Measurements from ENCODE around the gene C13orf46. TPM values are rescaled to one million over a fixed set of nuclear protein-coding genes. Genes with fewer than 3 reads are reported as not detected.

C13orf46 gene
- total RNA-seq, 1 experiment from 2014 or later, result not detected

- Mint-ChIP-seq H3K9me3 (ENCODE audit: unreplicated experiment) (no peaks in the 10 kb centered on the region), H3K4me1 (ENCODE audit: low read depth, unreplicated experiment) (no peaks in the 10 kb centered on the region), H3K4me3 (ENCODE audit: unreplicated experiment) (no peak overlapping the region), H3K36me3 (ENCODE audit: insufficient read depth, unreplicated experiment) (no peaks in the 10 kb centered on the region), H3K27me3 (ENCODE audit: insufficient read depth, unreplicated experiment) (peaks cover 5% of the 10 kb centered on the region), H3K27ac (ENCODE audit: unreplicated experiment) (no peak overlapping the region)
- ChIA-PET POLR2A (no interaction called here), CTCF (interaction anchor here (1.0 kb wide), 1 partner anchor 180 kb away, joined by 3 read pairs; no protein-coding TSS in a partner anchor)
- no peaks in the 10 kb centered on the region for H3K9me3 ChIP-seq
- no peak overlapping the region for H3K4me3 ChIP-seq (ENCODE audit: low read depth, low read length)
- H3K4me1 ChIP-seq, result no peaks in the 10 kb centered on the region
- no peaks in the 10 kb centered on the region for H3K27me3 ChIP-seq (replicated peaks; ENCODE audit: control insufficient read depth, insufficient read depth, low read length)
- no peak for DNase-seq
- H3K36me3 ChIP-seq (ENCODE audit: control insufficient read depth, insufficient read depth, low read length), result no peaks in the 10 kb centered on the region
- no TSS peak for BruUV-seq (replicated peaks)
- no peak for TF ChIP-seq CTCF (IDR thresholded peaks at IDR 0.05; ENCODE audit: insufficient read depth in 1 of 2, low read depth in 1 of 2, low read length in 1 of 2, severe bottlenecking in 1 of 2, unreplicated experiment in 1 of 2)
- intact Hi-C loops (cut with micrococcal nuclease; ENCODE audit: unreplicated experiment), result loop anchor here (2.0 kb wide), 1 partner anchor 88 kb away; no protein-coding TSS in a partner anchor
Measured at GRCh38 chr13:113905018-113905417, 68.9 kb downstream of the C13orf46 start.

- CTCF ChIA-PET, result interaction anchor here (1.0 kb wide), 1 partner anchor 180 kb away, joined by 3 read pairs; no protein-coding TSS in a partner anchor
- H3K27ac Mint-ChIP-seq (ENCODE audit: unreplicated experiment), result no peak overlapping the region
- Histone ChIP-seq H3K4me1 (no peaks in the 10 kb centered on the region), H3K4me3 (ENCODE audit: low read depth, low read length) (no peak overlapping the region), H3K36me3 (ENCODE audit: control insufficient read depth, insufficient read depth, low read length) (no peaks in the 10 kb centered on the region), H3K27me3 (replicated peaks; ENCODE audit: control insufficient read depth, insufficient read depth, low read length) (no peaks in the 10 kb centered on the region), H3K9me3 (no peaks in the 10 kb centered on the region)
- DNase-seq, result peak in 1 of 2 experiments; percentile 49
- peaks cover 5% of the 10 kb centered on the region for H3K27me3 Mint-ChIP-seq (ENCODE audit: insufficient read depth, unreplicated experiment)
- H3K4me1 Mint-ChIP-seq (ENCODE audit: low read depth, unreplicated experiment), result no peaks in the 10 kb centered on the region
- H3K4me3 Mint-ChIP-seq (ENCODE audit: unreplicated experiment), result no peak overlapping the region
- BruUV-seq (replicated peaks), result no TSS peak
- peak; percentile 34 to 58 for TF ChIP-seq CTCF (IDR thresholded peaks at IDR 0.05; ENCODE audit: insufficient read depth in 1 of 2, low read depth in 1 of 2, low read length in 1 of 2, severe bottlenecking in 1 of 2, unreplicated experiment in 1 of 2)
- POLR2A ChIA-PET, result no interaction called here
- no peaks in the 10 kb centered on the region for H3K9me3 Mint-ChIP-seq (ENCODE audit: unreplicated experiment)
- no peaks in the 10 kb centered on the region for H3K36me3 Mint-ChIP-seq (ENCODE audit: insufficient read depth, unreplicated experiment)
- intact Hi-C loops (cut with micrococcal nuclease; ENCODE audit: unreplicated experiment), result loop anchor here (2.0 kb wide), 1 partner anchor 88 kb away; no protein-coding TSS in a partner anchor
Measured at GRCh38 chr13:113904411-113904810, 69.5 kb downstream of the C13orf46 start.

GRCh38 chr13:113903912-113904311 lies 70.0 kb downstream of the C13orf46 start:
- POLR2A ChIA-PET, result no interaction called here
- Mint-ChIP-seq H3K36me3 (ENCODE audit: insufficient read depth, unreplicated experiment) (no peaks in the 10 kb centered on the region), H3K27ac (ENCODE audit: unreplicated experiment) (no peak overlapping the region), H3K9me3 (ENCODE audit: unreplicated experiment) (no peaks in the 10 kb centered on the region), H3K27me3 (ENCODE audit: insufficient read depth, unreplicated experiment) (peaks cover under 1% of the 10 kb centered on the region), H3K4me3 (ENCODE audit: unreplicated experiment) (no peak overlapping the region), H3K4me1 (ENCODE audit: low read depth, unreplicated experiment) (no peaks in the 10 kb centered on the region)
- Histone ChIP-seq H3K4me3 (ENCODE audit: low read depth, low read length) (no peak overlapping the region), H3K4me1 (no peaks in the 10 kb centered on the region), H3K9me3 (no peaks in the 10 kb centered on the region), H3K36me3 (ENCODE audit: control insufficient read depth, insufficient read depth, low read length) (no peaks in the 10 kb centered on the region), H3K27me3 (replicated peaks; ENCODE audit: control insufficient read depth, insufficient read depth, low read length) (no peaks in the 10 kb centered on the region)
- BruUV-seq (replicated peaks), result no TSS peak
- TF ChIP-seq CTCF (IDR thresholded peaks at IDR 0.05; ENCODE audit: insufficient read depth in 1 of 2, low read depth in 1 of 2, low read length in 1 of 2, severe bottlenecking in 1 of 2, unreplicated experiment in 1 of 2), result no peak
- intact Hi-C loops (cut with micrococcal nuclease; ENCODE audit: unreplicated experiment), result loop anchor here (2.0 kb wide), 1 partner anchor 87 kb away; no protein-coding TSS in a partner anchor
- no peak for DNase-seq
- CTCF ChIA-PET, result interaction anchor here (1.0 kb wide), 1 partner anchor 179 kb away, joined by 3 read pairs; no protein-coding TSS in a partner anchor

Other genes with a start within 250 kb of the C13orf46 start
- 0.67 and 0.82 TPM in 2 replicates for gene TMEM255B, start 214.8 kb downstream of the C13orf46 start, total RNA-seq (2022)
- gene GAS6, start 110.0 kb downstream of the C13orf46 start, total RNA-seq (2022), result 29.9 and 34.8 TPM in 2 replicates
- 0.88 and 0.95 TPM in 2 replicates for gene RASA3, start 158.5 kb upstream of the C13orf46 start, total RNA-seq (2022)
- not detected in 2 replicates for gene CFAP97D2, start 205.2 kb upstream of the C13orf46 start, total RNA-seq (2022)